K562 (cell line): ENCODE data around the gene TECTA. TPM values are rescaled to one million over a fixed set of nuclear protein-coding genes. Genes with fewer than 3 reads are reported as not detected.

Experiments
- ATAC-seq: fragments of 200-7000 bp; cut with Tn5 transposase; 3 replicates; pipeline ENCODE4 v1.9.1; 2020; ENCODE audit warnings: moderate library complexity
- BruUV-seq: library from RNA; stranded (reverse); fragments of 400-500 nt; replicated peaks from 2 replicates; lab custom pipeline; 2021; lab: Mats Ljungman, UMichigan
- CTCF ChIA-PET: fragments of 300-600 bp; formaldehyde crosslinking; extraction: SDS; loops from one replicate; lab custom pipeline; 2021; ENCODE audit warnings: low intra/inter-chr PET ratio; lab: Yijun Ruan, JAX
- POLR2A ChIA-PET: fragments of 300-600, 350-650 bp; sonication (Branson Sonifier 250); formaldehyde crosslinking; extraction: SDS; loops from one replicate; lab custom pipeline; 2021; ENCODE audit warnings: antibody characterized with exemption, inconsistent platforms; lab: Yijun Ruan, JAX
- DNase-seq, 4 experiments: peaks; one replicate each; pipeline versions ENCODE4 v3.0.0 to v3.0.0-alpha.2; 2011 to 2018; ENCODE audit warnings: low spot score in 3 of 4, mixed read lengths in 3 of 4; ENCODE audit errors: extremely low read depth in 1 of 4
- FAIRE-seq: peaks from 2 replicates; lab custom pipeline; 2011; peaks lifted over from hg19 to GRCh38; lab: Jason Lieb, UNC
- H2AFZ ChIP-seq: 2 replicates; pipeline ENCODE4 v1.6.0; 2011; ENCODE audit warnings: low read depth, low read length, control low read depth, inconsistent platforms
- H3K27ac ChIP-seq: fragments of 200-600 bp; 3 replicates; pipeline ENCODE4 v1.8.0; 2011; ENCODE audit warnings: low read depth, mild to moderate bottlenecking, control low read depth, inconsistent platforms, low read length, moderate library complexity, mixed read lengths; ENCODE audit errors: extremely low read depth
- H3K27me3 ChIP-seq, 2 experiments: fragments of 300-600 bp in 1 of 2; 2 replicates in 1 of 2; 3 replicates in 1 of 2; pipeline versions ENCODE4 v1.6.0 to v1.8.0; 2011; ENCODE audit warnings: inconsistent platforms in 2 of 2, low read length in 2 of 2, mild to moderate bottlenecking in 1 of 2, mixed read lengths in 1 of 2, moderate library complexity in 1 of 2; ENCODE audit not compliant: control insufficient read depth in 2 of 2, insufficient read depth in 2 of 2
- H3K36me3 ChIP-seq: fragments of 300-600 bp; 3 replicates; pipeline ENCODE4 v1.8.0; 2011; ENCODE audit warnings: mild to moderate bottlenecking, low read length, inconsistent platforms; ENCODE audit not compliant: control insufficient read depth, insufficient read depth
- H3K4me1 ChIP-seq, 2 experiments: fragments of 200-600 bp in 1 of 2; replicated peaks in 1 of 2; 2 replicates in 1 of 2; 3 replicates in 1 of 2; pipeline versions ENCODE4 v1.5.1 to v1.8.0; 2011; ENCODE audit warnings: inconsistent platforms in 2 of 2, low read length in 2 of 2, mild to moderate bottlenecking in 1 of 2, mixed read lengths in 1 of 2, moderate library complexity in 1 of 2; ENCODE audit not compliant: control insufficient read depth in 2 of 2, insufficient read depth in 2 of 2
- H3K4me2 ChIP-seq: 2 replicates; pipeline ENCODE4 v1.6.1; 2011; ENCODE audit warnings: low read length, control low read depth, inconsistent platforms, mixed read lengths; ENCODE audit not compliant: insufficient read depth
- H3K4me3 ChIP-seq: fragments of 200-600 bp; sonication (generic), shearing (Covaris generic); 2 replicates; pipeline ENCODE4 v1.5.1; 2016; ENCODE audit warnings: control low read depth, inconsistent platforms
- H3K79me2 ChIP-seq: fragments of 200-600 bp; 3 replicates; pipeline ENCODE4 v1.8.0; 2011; ENCODE audit warnings: low read length, inconsistent platforms; ENCODE audit not compliant: control insufficient read depth, insufficient read depth
- H3K9ac ChIP-seq, 2 experiments: 2 replicates each; pipeline versions ENCODE4 v1.6.0 to v1.6.1; 2011; ENCODE audit warnings: low read depth in 2 of 2, low read length in 2 of 2, control low read depth in 1 of 2, inconsistent platforms in 1 of 2, mild to moderate bottlenecking in 1 of 2, mixed read lengths in 1 of 2; ENCODE audit not compliant: insufficient read depth in 1 of 2
- H3K9me1 ChIP-seq: one replicate; pipeline ENCODE4 v1.6.0; 2011; ENCODE audit warnings: inconsistent platforms, mild to moderate bottlenecking, low read length, moderate library complexity; ENCODE audit not compliant: control insufficient read depth, insufficient read depth
- H3K9me3 ChIP-seq: replicated peaks from 2 replicates; pipeline ENCODE4 v1.5.1; 2011; ENCODE audit warnings: low read depth, low read length, inconsistent platforms; ENCODE audit not compliant: control insufficient read depth, insufficient read depth
- H4K20me1 ChIP-seq: replicated peaks from 2 replicates; pipeline ENCODE4 v1.6.1; 2011; ENCODE audit warnings: low read length, inconsistent platforms, mixed read lengths; ENCODE audit not compliant: control insufficient read depth, insufficient read depth
- BRD9 ChIP-seq: fragments of 450-650 bp; IDR thresholded peaks from 2 replicates; pipeline ENCODE4 v1.6.1; 2018; ENCODE audit warnings: low read depth; ENCODE audit not compliant: partially characterized antibody
- C11orf30 ChIP-seq: fragments of 450-650 bp; IDR thresholded peaks from 2 replicates; pipeline ENCODE4 v1.6.1; 2016; ENCODE audit warnings: low read depth, mild to moderate bottlenecking
- CREM ChIP-seq: IDR thresholded peaks from 2 replicates; pipeline ENCODE4 v1.6.1; 2014; ENCODE audit warnings: antibody characterized with exemption, low read depth
- FOXJ2 ChIP-seq: fragments of 200-800 bp; sonication (Bioruptor generic); IDR thresholded peaks from 2 replicates; pipeline ENCODE4 v1.6.1; 2016; ENCODE audit warnings: missing genetic modification characterization, missing compliant biosample characterization
- FUS ChIP-seq: fragments of 200-400 bp; formaldehyde crosslinking; optimal IDR thresholded peaks from 2 replicates; pipeline ENCODE3; 2017; ENCODE audit warnings: low read depth, low read length
- GTF2F1 ChIP-seq: IDR thresholded peaks from 2 replicates; pipeline ENCODE4 v1.6.1; 2011; ENCODE audit warnings: low read depth, low read length, improper control_type of control experiment
- JUND ChIP-seq, 2 experiments: IDR thresholded peaks; 2 replicates in 1 of 2; 3 replicates in 1 of 2; pipeline ENCODE4 v1.6.1; 2011; ENCODE audit warnings: borderline replicate concordance in 2 of 2, low read depth in 2 of 2, low read length in 2 of 2, improper control_type of control experiment in 1 of 2, missing biosample characterization in 1 of 2, missing genetic modification characterization in 1 of 2, missing genetic modification reagents in 1 of 2
- KAT2B ChIP-seq: IDR thresholded peaks from one replicate; pipeline ENCODE4 v1.6.1; 2012; ENCODE audit warnings: low read depth, mild to moderate bottlenecking, control low read depth, inconsistent platforms, low read length, moderate library complexity
- KLF1 ChIP-seq: fragments of 450-650 bp; IDR thresholded peaks from 2 replicates; pipeline ENCODE4 v1.6.1; 2016; ENCODE audit warnings: missing genetic modification characterization, missing compliant biosample characterization
- NFATC3 ChIP-seq: fragments of 450-650 bp; IDR thresholded peaks from 2 replicates; pipeline ENCODE4 v1.6.1; 2017; ENCODE audit warnings: mild to moderate bottlenecking
- SP2 ChIP-seq: IDR thresholded peaks from 2 replicates; pipeline ENCODE4 v1.6.1; 2011; ENCODE audit warnings: mild to moderate bottlenecking, low read depth, low read length, moderate library complexity; ENCODE audit not compliant: poor library complexity, severe bottlenecking; ENCODE audit errors: extremely low read depth
- SPI1 ChIP-seq: IDR thresholded peaks from 2 replicates; pipeline ENCODE4 v1.6.1; 2011; ENCODE audit warnings: low read depth, low read length, control low read depth, borderline replicate concordance
- SRSF3 ChIP-seq: fragments of 200-400 bp; formaldehyde crosslinking; IDR thresholded peaks from 2 replicates; pipeline ENCODE4 v1.6.1; 2016; ENCODE audit warnings: mild to moderate bottlenecking, low read length, moderate library complexity; ENCODE audit not compliant: insufficient read depth
- ZNF140 ChIP-seq: fragments of 250-450 bp; sonication (Bioruptor Pico); IDR thresholded peaks from 2 replicates; pipeline ENCODE4 v1.8.0; 2021; ENCODE audit warnings: moderate library complexity, mild to moderate bottlenecking, inconsistent platforms
- WGBS: fragments of 100-300 bp; shearing (Covaris generic); methylation state at CpG from one replicate; pipeline ENCODE4 v1.1.6; 2016; ENCODE audit warnings: low coverage, mixed read lengths; ENCODE audit not compliant: insufficient coverage; ENCODE audit errors: missing lambda C conversion rate; 5-methylcytosine and 5-hydroxymethylcytosine counted together
- in situ Hi-C: fragments of 300-500 bp; cut with MboI; formaldehyde crosslinking; loops from 4 replicates; pipeline ENCODE4 v1.15.0; 2018; ENCODE audit warnings: inconsistent platforms, mixed read lengths
- intact Hi-C: fragments of 100-400 bp; cut with micrococcal nuclease; formaldehyde crosslinking; loops from 2 replicates; pipeline ENCODE4 v1.14.2; 2022
- polyA plus RNA-seq, 8 experiments: library from polyadenylated mRNA; depleted of rRNA in 4 of 8; stranded (reverse) in 5 of 8; unstranded in 3 of 8; fragments of >200 nt; fragmentation: Nextera tagmentation in 2 of 8; fragmentation: Illumina TruSeq in 1 of 8; extraction: Ambion mirVana in 2 of 8; extraction: Trizol in 1 of 8; gene quantifications; 2 replicates each; pipeline versions ENCODE4 v1.2.1 to v1.2.3, GENCODE V29; 2011 to 2014; ENCODE audit warnings: inconsistent platforms in 1 of 8, missing spikeins in 1 of 8
- total RNA-seq, 7 experiments: library from RNA; depleted of rRNA in 6 of 7; stranded (reverse); fragments of >200 nt in 6 of 7; fragmentation: Illumina TruSeq in 2 of 7; extraction: Trizol in 2 of 7; gene quantifications; 2 replicates each; pipeline versions ENCODE4 v1.2.1 to v1.2.3, GENCODE V29; 2011 to 2021; ENCODE audit warnings: low replicate concordance in 1 of 7

Gene TECTA
- total and polyA plus RNA-seq, 9 of the 15 experiments (the other 6 are each of a cell fraction or from before 2014, with no cell fraction given): under 0.01 to 0.04 (median 0.03) TPM; not detected in 5

DNA sequence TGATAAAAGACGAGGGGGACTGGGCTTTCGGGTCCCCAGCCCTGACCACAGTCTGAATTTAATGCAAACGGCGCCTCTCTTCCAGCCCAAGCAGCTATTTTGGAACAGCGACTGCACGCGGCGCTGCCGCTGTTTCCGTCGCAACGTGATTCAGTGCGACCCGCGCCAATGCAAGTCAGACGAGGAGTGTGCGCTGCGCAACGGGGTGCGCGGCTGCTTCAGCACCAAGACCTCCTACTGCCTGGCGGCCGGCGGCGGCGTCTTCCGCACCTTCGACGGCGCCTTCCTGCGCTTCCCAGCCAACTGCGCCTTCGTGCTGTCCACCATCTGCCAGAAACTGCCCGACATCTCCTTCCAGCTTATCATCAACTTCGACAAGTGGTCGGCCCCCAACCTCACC is 56.7 kb downstream of the TECTA start (continued):
- TF ChIP-seq KAT2B (no peak), SP2 (no peak)

DNA sequence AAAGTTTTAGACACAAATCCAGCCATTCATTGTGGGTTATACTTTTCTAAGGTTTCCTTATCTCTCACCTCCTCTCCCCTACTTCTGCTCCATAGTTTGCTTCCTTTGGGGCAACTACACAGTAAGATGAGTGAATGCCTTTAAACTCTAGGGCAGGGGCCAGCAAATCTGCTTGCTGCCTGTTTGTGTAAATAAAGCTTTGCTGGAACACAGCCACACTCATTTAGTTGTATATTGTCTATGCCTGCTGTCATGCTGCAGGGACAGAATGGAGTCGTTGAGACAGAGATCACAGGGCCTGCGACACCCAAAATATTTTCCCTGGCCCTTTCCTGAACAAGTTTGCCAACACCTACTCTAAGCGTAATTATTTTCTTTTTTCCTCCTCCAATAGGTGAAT is 58.7 kb downstream of the TECTA start:
- peaks cover 3 to 22% of the 10 kb centered on the region in 2 experiments; a peak in 3 of 5 replicates for H3K27me3 ChIP-seq
- H3K9me1 ChIP-seq: no peaks in the 10 kb centered on the region
- H2AFZ ChIP-seq: no peak overlapping the region
- intact Hi-C loops (no loop called here), in situ Hi-C loops (no loop called here)
- ChIA-PET POLR2A (interaction anchor here (0.8 kb wide), 1 partner anchor 67 kb away, joined by 3 read pairs; no protein-coding TSS in a partner anchor), CTCF (no interaction called here)
- H4K20me1 ChIP-seq: no peaks in the 10 kb centered on the region
- H3K27ac ChIP-seq: no peak overlapping the region
- no peak overlapping the region for H3K4me2 ChIP-seq
- no peaks in the 10 kb centered on the region for H3K9me3 ChIP-seq
- ATAC-seq: no peak
- no TSS peak for BruUV-seq
- no peak for DNase-seq
- no peaks in the 10 kb centered on the region for H3K4me1 ChIP-seq
- TF ChIP-seq FUS (no peak), KAT2B (no peak), KLF1 (tag) (no peak), SRSF3 (no peak), GTF2F1 (no peak), JUND (IDR thresholded peaks at IDR 0.05; ENCODE audit: borderline replicate concordance, low read depth, low read length) (no peak), JUND (tag; IDR thresholded peaks at IDR 0.05; ENCODE audit: borderline replicate concordance, low read depth, low read length) (no peak), C11orf30 (no peak), SPI1 (no peak), FOXJ2 (tag) (no peak), ZNF140 (no peak), BRD9 (no peak), NFATC3 (no peak), CREM (no peak)
- no peaks in the 10 kb centered on the region for H3K79me2 ChIP-seq
- no peak for FAIRE-seq
- WGBS: 0% methylated on average over 3 of the region's 3 CpGs
- H3K9ac ChIP-seq: no peak overlapping the region
- no peak overlapping the region for H3K4me3 ChIP-seq
- H3K36me3 ChIP-seq: no peaks in the 10 kb centered on the region
